Duodenal mucosa (tissue), 2 donors: ENCODE measurements around the gene TRIM9.

Experiments used
- H3K27ac ChIP-seq: one replicate; pipeline ENCODE4 v1.7.0; 2013; ENCODE audit warnings: low read depth, low read length
- H3K27me3 ChIP-seq, 2 donors: one replicate each; pipeline ENCODE4 v1.7.0; 2013; ENCODE audit warnings: low read length in 2 of 2, control low read depth in 1 of 2; ENCODE audit not compliant: insufficient read depth in 2 of 2, control insufficient read depth in 1 of 2
- H3K36me3 ChIP-seq, 2 donors: one replicate each; pipeline ENCODE4 v1.7.0; 2013; ENCODE audit warnings: low read length in 2 of 2, control low read depth in 1 of 2; ENCODE audit not compliant: insufficient read depth in 2 of 2, control insufficient read depth in 1 of 2
- H3K4me1 ChIP-seq, 2 donors: one replicate each; pipeline ENCODE4 v1.7.0; 2013; ENCODE audit warnings: low read length in 2 of 2, control low read depth in 1 of 2; ENCODE audit not compliant: insufficient read depth in 2 of 2, control insufficient read depth in 1 of 2
- H3K4me3 ChIP-seq, 2 donors: one replicate each; pipeline ENCODE4 v1.7.0; 2013; ENCODE audit warnings: low read length in 2 of 2, low read depth in 1 of 2
- H3K9ac ChIP-seq, 2 donors: one replicate each; pipeline ENCODE4 v1.7.0; 2013; ENCODE audit warnings: low read length in 2 of 2, low read depth in 1 of 2
- H3K9me3 ChIP-seq, 2 donors: one replicate each; pipeline ENCODE4 v1.7.0; 2013; ENCODE audit warnings: low read length in 2 of 2, control low read depth in 1 of 2; ENCODE audit not compliant: control insufficient read depth in 1 of 2

TRIM9 gene

GRCh38 chr14:50932156-50932555 lies 162.7 kb downstream of the TRIM9 start:
- no peaks in the 10 kb centered on the region for H3K36me3 ChIP-seq
- H3K4me3 ChIP-seq, result no peak overlapping the region
- peaks cover 0 to 8% of the 10 kb centered on the region in 2 donors for H3K4me1 ChIP-seq
- no peaks in the 10 kb centered on the region for H3K9me3 ChIP-seq
- H3K27me3 ChIP-seq, result no peaks in the 10 kb centered on the region
- no peak overlapping the region for H3K27ac ChIP-seq
- no peak overlapping the region for H3K9ac ChIP-seq

- H3K27me3 ChIP-seq, result no peaks in the 10 kb centered on the region
- no peaks in the 10 kb centered on the region for H3K9me3 ChIP-seq
- H3K4me3 ChIP-seq, result no peak overlapping the region
- peaks cover 0 to 8% of the 10 kb centered on the region in 2 donors for H3K4me1 ChIP-seq
- no peak overlapping the region for H3K9ac ChIP-seq
- H3K27ac ChIP-seq, result no peak overlapping the region
- H3K36me3 ChIP-seq, result no peaks in the 10 kb centered on the region
These were observed 163.3 kb downstream of the TRIM9 start for GRCh38 chr14:50931559-50931958.

GRCh38 chr14:50929506-50929905 lies 165.4 kb downstream of the TRIM9 start:
- Histone ChIP-seq H3K27ac (no peak overlapping the region), H3K36me3 (no peaks in the 10 kb centered on the region), H3K9ac (no peak overlapping the region), H3K4me1 (peaks cover 0 to 8% of the 10 kb centered on the region in 2 donors), H3K9me3 (no peaks in the 10 kb centered on the region), H3K4me3 (no peak overlapping the region), H3K27me3 (no peaks in the 10 kb centered on the region)

- Histone ChIP-seq H3K4me1 (peaks cover 0 to 8% of the 10 kb centered on the region in 2 donors), H3K9me3 (no peaks in the 10 kb centered on the region), H3K27ac (no peak overlapping the region), H3K4me3 (no peak overlapping the region), H3K9ac (no peak overlapping the region), H3K27me3 (no peaks in the 10 kb centered on the region), H3K36me3 (no peaks in the 10 kb centered on the region)
These were observed 166.8 kb downstream of the TRIM9 start for GRCh38 chr14:50928002-50928635.

- Histone ChIP-seq H3K27me3 (no peaks in the 10 kb centered on the region), H3K4me1 (no peaks in the 10 kb centered on the region), H3K36me3 (no peaks in the 10 kb centered on the region), H3K9ac (no peak overlapping the region), H3K9me3 (no peaks in the 10 kb centered on the region), H3K27ac (no peak overlapping the region), H3K4me3 (no peak overlapping the region)
These were observed 168.0 kb downstream of the TRIM9 start for GRCh38 chr14:50926851-50927386.
